K562 (cell line): ENCODE measurements around the gene MYO7A.

ENCODE experiments used
- EP300 ChIP-seq: IDR thresholded peaks from 2 replicates; pipeline ENCODE4 v1.6.1; 2012; ENCODE audit warnings: low read length, improper control_type of control experiment
- NFYB ChIP-seq: IDR thresholded peaks from 2 replicates; pipeline ENCODE4 v1.6.1; 2011; ENCODE audit warnings: mild to moderate bottlenecking, moderate library complexity; ENCODE audit not compliant: insufficient read length; ENCODE audit errors: extremely low read depth
- POLR2A ChIP-seq: fragments of 450-650 bp; conservative IDR thresholded peaks from 2 replicates; pipeline ENCODE4 v1.6.1; 2016
- ZFX ChIP-seq: sonication (generic); formaldehyde crosslinking; IDR thresholded peaks from 2 replicates; pipeline ENCODE4 v1.8.0; 2022; ENCODE audit warnings: mild to moderate bottlenecking, missing genetic modification reagents, moderate library complexity
- ZNF282 ChIP-seq: sonication (generic); formaldehyde crosslinking; IDR thresholded peaks from 2 replicates; pipeline ENCODE4 v1.8.1; 2023; ENCODE audit warnings: missing genetic modification reagents
- TF ChIP-seq, protein P1 (sequence below), 3 experiments: IDR thresholded peaks in 2 of 3; conservative IDR thresholded peaks in 1 of 3; 2 replicates each; pipeline ENCODE4 v1.5.1; 2011 to 2012; ENCODE audit warnings: low read length in 3 of 3, mild to moderate bottlenecking in 3 of 3, control low read depth in 2 of 3, improper control_type of control experiment in 1 of 3, inconsistent platforms in 1 of 3, low read depth in 1 of 3, mixed read lengths in 1 of 3, moderate library complexity in 1 of 3; ENCODE audit not compliant: insufficient read depth in 2 of 3
- TF ChIP-seq, protein P2 (sequence below): sonication (generic); formaldehyde crosslinking; IDR thresholded peaks from 2 replicates; pipeline ENCODE4 v1.5.0; 2020; ENCODE audit warnings: missing genetic modification reagents

DNA sequence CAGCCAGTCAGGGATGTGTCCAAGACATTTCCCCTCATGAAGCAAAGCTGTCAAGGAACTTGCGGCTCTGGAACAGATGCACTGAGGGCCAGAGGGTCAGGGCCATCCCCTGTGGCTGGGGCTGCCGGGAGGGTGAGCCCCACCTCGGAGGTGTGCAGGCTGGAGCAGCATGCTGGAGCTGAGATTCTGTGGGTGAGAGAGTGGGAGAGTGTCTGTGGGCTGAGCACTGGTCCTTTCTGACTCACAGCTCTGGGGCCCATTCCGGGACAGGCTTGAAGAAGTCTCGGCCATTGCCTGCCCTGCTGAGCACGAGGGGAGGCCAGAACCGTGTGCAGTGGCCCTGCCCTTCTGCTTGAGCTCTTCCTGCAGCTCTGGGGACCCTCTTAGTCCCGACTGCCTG is 23.3 kb upstream of the MYO7A start:
- TF ChIP-seq ZNF282 (CRISPR knock-in tag) (no peak), NFYB (no peak), EP300 (no peak), POLR2A (no peak), ZFX (no peak)
- TF ChIP-seq, protein P1, sequence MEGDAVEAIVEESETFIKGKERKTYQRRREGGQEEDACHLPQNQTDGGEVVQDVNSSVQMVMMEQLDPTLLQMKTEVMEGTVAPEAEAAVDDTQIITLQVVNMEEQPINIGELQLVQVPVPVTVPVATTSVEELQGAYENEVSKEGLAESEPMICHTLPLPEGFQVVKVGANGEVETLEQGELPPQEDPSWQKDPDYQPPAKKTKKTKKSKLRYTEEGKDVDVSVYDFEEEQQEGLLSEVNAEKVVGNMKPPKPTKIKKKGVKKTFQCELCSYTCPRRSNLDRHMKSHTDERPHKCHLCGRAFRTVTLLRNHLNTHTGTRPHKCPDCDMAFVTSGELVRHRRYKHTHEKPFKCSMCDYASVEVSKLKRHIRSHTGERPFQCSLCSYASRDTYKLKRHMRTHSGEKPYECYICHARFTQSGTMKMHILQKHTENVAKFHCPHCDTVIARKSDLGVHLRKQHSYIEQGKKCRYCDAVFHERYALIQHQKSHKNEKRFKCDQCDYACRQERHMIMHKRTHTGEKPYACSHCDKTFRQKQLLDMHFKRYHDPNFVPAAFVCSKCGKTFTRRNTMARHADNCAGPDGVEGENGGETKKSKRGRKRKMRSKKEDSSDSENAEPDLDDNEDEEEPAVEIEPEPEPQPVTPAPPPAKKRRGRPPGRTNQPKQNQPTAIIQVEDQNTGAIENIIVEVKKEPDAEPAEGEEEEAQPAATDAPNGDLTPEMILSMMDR (IDR thresholded peaks at IDR 0.05 in 2 of 3, conservative IDR thresholded peaks at IDR 0.05 in 1 of 3; ENCODE audit: insufficient read depth in 2 of 3, low read depth in 1 of 3, low read length in 3 of 3), result no peak
- TF ChIP-seq, protein P2, sequence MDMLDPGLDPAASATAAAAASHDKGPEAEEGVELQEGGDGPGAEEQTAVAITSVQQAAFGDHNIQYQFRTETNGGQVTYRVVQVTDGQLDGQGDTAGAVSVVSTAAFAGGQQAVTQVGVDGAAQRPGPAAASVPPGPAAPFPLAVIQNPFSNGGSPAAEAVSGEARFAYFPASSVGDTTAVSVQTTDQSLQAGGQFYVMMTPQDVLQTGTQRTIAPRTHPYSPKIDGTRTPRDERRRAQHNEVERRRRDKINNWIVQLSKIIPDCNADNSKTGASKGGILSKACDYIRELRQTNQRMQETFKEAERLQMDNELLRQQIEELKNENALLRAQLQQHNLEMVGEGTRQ (CRISPR knock-in tag), result no peak
